Endothelial cell of umbilical vein (primary cell): ENCODE results near the gene PTPRT. TPM values are rescaled to one million over a fixed set of nuclear protein-coding genes. Genes with fewer than 3 reads are reported as not detected.

ENCODE experiments used
- BruUV-seq: library from RNA; stranded (reverse); fragments of 400-500 nt; replicated peaks from 2 replicates; lab custom pipeline; 2021; lab: Mats Ljungman, UMichigan
- CTCF ChIA-PET: fragments of 300-600, 350-600 bp; sonication (Branson Sonifier 250); formaldehyde crosslinking; loops from one replicate; lab custom pipeline; 2021; ENCODE audit warnings: antibody characterized with exemption, inconsistent platforms; lab: Charles Lee
- POLR2A ChIA-PET: fragments of 300-600, 350-600 bp; sonication (Branson Sonifier 250); formaldehyde crosslinking; loops from one replicate; lab custom pipeline; 2021; ENCODE audit warnings: antibody characterized with exemption, inconsistent platforms; lab: Charles Lee
- DNase-seq: peaks from one replicate; pipeline ENCODE4 v3.0.0-alpha.2; 2011; ENCODE audit warnings: low read depth, low spot score
- FAIRE-seq: peaks from 2 replicates; lab custom pipeline; 2011; peaks lifted over from hg19 to GRCh38; lab: Jason Lieb, UNC
- H2AFZ ChIP-seq: 2 replicates; pipeline ENCODE4 v1.6.0; 2012; ENCODE audit warnings: low read depth, low read length, control low read depth, inconsistent platforms
- H3K27ac ChIP-seq: 2 replicates; pipeline ENCODE4 v1.5.1; 2011; ENCODE audit warnings: low read depth, mild to moderate bottlenecking, control low read depth, low read length, moderate library complexity; ENCODE audit not compliant: insufficient read depth
- H3K27me3 ChIP-seq, 2 experiments: 2 replicates each; pipeline versions ENCODE4 v1.6.0 to v1.6.1; 2011; ENCODE audit warnings: low read length in 2 of 2, mixed read lengths in 1 of 2; ENCODE audit not compliant: control insufficient read depth in 2 of 2, insufficient read depth in 2 of 2
- H3K36me3 ChIP-seq, 2 experiments: 2 replicates in 1 of 2; 3 replicates in 1 of 2; pipeline ENCODE4 v1.5.1; 2011; ENCODE audit warnings: low read length in 2 of 2, mild to moderate bottlenecking in 1 of 2, moderate library complexity in 1 of 2; ENCODE audit not compliant: control insufficient read depth in 2 of 2, insufficient read depth in 2 of 2; ENCODE audit errors: extremely low read depth in 1 of 2
- H3K4me1 ChIP-seq: 3 replicates; pipeline ENCODE4 v1.5.1; 2011; ENCODE audit warnings: mild to moderate bottlenecking, low read length; ENCODE audit not compliant: control insufficient read depth, insufficient read depth; ENCODE audit errors: extremely low read depth
- H3K4me2 ChIP-seq: 2 replicates; pipeline ENCODE4 v1.6.1; 2011; ENCODE audit warnings: low read length, control low read depth, mixed read lengths; ENCODE audit not compliant: insufficient read depth
- H3K4me3 ChIP-seq, 3 experiments: fragments of 200-600 bp in 1 of 3; sonication (generic), shearing (Covaris generic) in 1 of 3; replicated peaks in 1 of 3; 2 replicates each; pipeline ENCODE4 v1.5.1; 2011 to 2016; ENCODE audit warnings: control low read depth in 3 of 3, low read length in 3 of 3, mild to moderate bottlenecking in 2 of 3, inconsistent platforms in 1 of 3, low read depth in 1 of 3, moderate library complexity in 1 of 3; ENCODE audit not compliant: insufficient read depth in 1 of 3
- H3K79me2 ChIP-seq: 2 replicates; pipeline ENCODE4 v1.6.0; 2012; ENCODE audit warnings: low read length, inconsistent platforms; ENCODE audit not compliant: control insufficient read depth, insufficient read depth
- H3K9ac ChIP-seq: replicated peaks from 2 replicates; pipeline ENCODE3; 2011; ENCODE audit warnings: low read length, control low read depth; ENCODE audit not compliant: insufficient read depth; ENCODE audit errors: extremely low read depth
- H3K9me1 ChIP-seq: replicated peaks from 3 replicates; pipeline ENCODE4 v1.6.0; 2011; ENCODE audit warnings: mild to moderate bottlenecking, low read length; ENCODE audit not compliant: control insufficient read depth, insufficient read depth; ENCODE audit errors: extremely low read depth
- H3K9me3 ChIP-seq: replicated peaks from 2 replicates; pipeline ENCODE4 v1.5.1; 2012; ENCODE audit warnings: low read length, inconsistent platforms; ENCODE audit not compliant: control insufficient read depth, insufficient read depth
- H4K20me1 ChIP-seq: replicated peaks from 2 replicates; pipeline ENCODE3; 2011; ENCODE audit warnings: mild to moderate bottlenecking, low read length; ENCODE audit not compliant: control insufficient read depth, insufficient read depth; ENCODE audit errors: extremely low read depth
- EZH2 ChIP-seq: IDR thresholded peaks from 2 replicates; pipeline ENCODE4 v1.6.1; 2012; ENCODE audit warnings: borderline replicate concordance, low read depth, mild to moderate bottlenecking, moderate library complexity, low read length, inconsistent platforms; ENCODE audit not compliant: severe bottlenecking
- FOS ChIP-seq: IDR thresholded peaks from 2 replicates; pipeline ENCODE4 v1.6.1; 2011; ENCODE audit warnings: mild to moderate bottlenecking, low read length, moderate library complexity, borderline replicate concordance; ENCODE audit not compliant: insufficient read depth
- GATA2 ChIP-seq: IDR thresholded peaks from 2 replicates; pipeline ENCODE4 v1.7.0; 2011; ENCODE audit warnings: low read depth, mild to moderate bottlenecking, moderate library complexity, mixed read lengths, low read length; ENCODE audit not compliant: insufficient read length, insufficient read depth
- JUN ChIP-seq: IDR thresholded peaks from 2 replicates; pipeline ENCODE4 v1.6.1; 2011; ENCODE audit warnings: borderline replicate concordance, low read depth; ENCODE audit not compliant: insufficient read length, insufficient read depth
- MYC ChIP-seq: IDR thresholded peaks from one replicate; pipeline ENCODE4 v1.6.1; 2011; ENCODE audit warnings: mild to moderate bottlenecking, low read depth, low read length
- POLR2A ChIP-seq: IDR thresholded peaks from 2 replicates; pipeline ENCODE4 v1.6.1; 2012; ENCODE audit warnings: low read depth, mild to moderate bottlenecking, control low read depth, low read length
- POLR2AphosphoS5 ChIP-seq: IDR thresholded peaks from 2 replicates; pipeline ENCODE4 v1.6.1; 2012; ENCODE audit warnings: low read depth, mild to moderate bottlenecking, control low read depth, low read length, moderate library complexity; ENCODE audit not compliant: insufficient read depth
- dilution Hi-C: fragments of 300-500 bp; cut with MboI; formaldehyde crosslinking; loops from one replicate; pipeline ENCODE4 v1.15.0; 2019; ENCODE audit warnings: low sequenced_read_pairs; ENCODE audit not compliant: extremely low pct_ligation_motif_present
- intact Hi-C: fragments of 100-400 bp; cut with micrococcal nuclease; formaldehyde crosslinking; loops from one replicate; pipeline ENCODE4 v1.10.0; 2022
- polyA plus RNA-seq, 4 experiments: library from polyadenylated mRNA; depleted of rRNA in 3 of 4; stranded (reverse) in 3 of 4; unstranded in 1 of 4; fragments of >200 nt; gene quantifications; 2 replicates each; pipeline versions ENCODE4 v1.2.1 to v1.2.3, GENCODE V29; 2011 to 2012; ENCODE audit warnings: missing spikeins in 1 of 4
- total RNA-seq: library from RNA; stranded (reverse); gene quantifications from 2 replicates; pipeline ENCODE4 v1.2.3, GENCODE V29; 2021
- TF ChIP-seq, protein P1 (sequence below): IDR thresholded peaks from 2 replicates; pipeline ENCODE4 v1.6.1; 2011; ENCODE audit not compliant: insufficient read depth, insufficient read length
- TF ChIP-seq, protein P2 (sequence below), 2 donors: IDR thresholded peaks; 1 replicate in 1 of 2; 2 replicates in 1 of 2; pipeline ENCODE4 v1.5.1; 2011; ENCODE audit warnings: low read length in 2 of 2, mild to moderate bottlenecking in 2 of 2, moderate library complexity in 2 of 2, control low read depth in 1 of 2, inconsistent platforms in 1 of 2, low read depth in 1 of 2; ENCODE audit not compliant: insufficient read depth in 1 of 2; ENCODE audit errors: extremely low read depth in 1 of 2

The PTPRT gene
- total and polyA plus RNA-seq, 2 donors (not counting 3 experiments of a cell fraction or from before 2014, with no cell fraction given) = not detected

DNA sequence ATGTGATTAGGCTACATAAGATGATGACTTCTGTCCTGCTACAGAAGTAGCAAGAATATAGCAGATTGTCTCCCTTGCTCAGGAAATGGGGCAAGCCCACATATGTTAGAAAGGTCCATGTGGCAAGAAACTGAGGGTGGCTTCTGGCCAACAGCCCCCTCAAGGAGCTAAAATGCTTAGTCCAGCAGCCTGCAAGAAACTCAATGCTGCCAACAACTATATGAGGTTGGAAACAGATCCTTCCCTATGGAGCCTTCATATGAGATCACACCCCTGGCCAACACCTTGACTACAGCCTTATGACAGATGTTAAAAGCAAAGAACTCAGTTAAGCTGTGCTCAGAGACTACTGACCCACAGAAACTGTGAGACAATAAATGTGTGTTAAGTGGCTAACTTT lies 22.1 kb downstream of the PTPRT start:
- Histone ChIP-seq H3K4me3 (no peak overlapping the region), H3K9me1 (no peaks in the 10 kb centered on the region), H3K79me2 (no peaks in the 10 kb centered on the region), H3K9ac (no peak overlapping the region), H3K4me1 (no peaks in the 10 kb centered on the region), H3K4me2 (no peak overlapping the region), H3K9me3 (peaks cover 5% of the 10 kb centered on the region), H3K27ac (no peak overlapping the region), H3K27me3 (no peaks in the 10 kb centered on the region), H2AFZ (no peak overlapping the region), H4K20me1 (no peaks in the 10 kb centered on the region), H3K36me3 (no peaks in the 10 kb centered on the region)
- intact Hi-C loops (no loop called here), dilution Hi-C loops (no loop called here)
- no peak for TF ChIP-seq JUN
- TF ChIP-seq, protein P1, sequence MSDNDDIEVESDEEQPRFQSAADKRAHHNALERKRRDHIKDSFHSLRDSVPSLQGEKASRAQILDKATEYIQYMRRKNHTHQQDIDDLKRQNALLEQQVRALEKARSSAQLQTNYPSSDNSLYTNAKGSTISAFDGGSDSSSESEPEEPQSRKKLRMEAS = no peak
- TF ChIP-seq MYC = no peak
- no peak for TF ChIP-seq POLR2A
- no peak for TF ChIP-seq POLR2AphosphoS5
- TF ChIP-seq EZH2 = no peak
- TF ChIP-seq, protein P2, sequence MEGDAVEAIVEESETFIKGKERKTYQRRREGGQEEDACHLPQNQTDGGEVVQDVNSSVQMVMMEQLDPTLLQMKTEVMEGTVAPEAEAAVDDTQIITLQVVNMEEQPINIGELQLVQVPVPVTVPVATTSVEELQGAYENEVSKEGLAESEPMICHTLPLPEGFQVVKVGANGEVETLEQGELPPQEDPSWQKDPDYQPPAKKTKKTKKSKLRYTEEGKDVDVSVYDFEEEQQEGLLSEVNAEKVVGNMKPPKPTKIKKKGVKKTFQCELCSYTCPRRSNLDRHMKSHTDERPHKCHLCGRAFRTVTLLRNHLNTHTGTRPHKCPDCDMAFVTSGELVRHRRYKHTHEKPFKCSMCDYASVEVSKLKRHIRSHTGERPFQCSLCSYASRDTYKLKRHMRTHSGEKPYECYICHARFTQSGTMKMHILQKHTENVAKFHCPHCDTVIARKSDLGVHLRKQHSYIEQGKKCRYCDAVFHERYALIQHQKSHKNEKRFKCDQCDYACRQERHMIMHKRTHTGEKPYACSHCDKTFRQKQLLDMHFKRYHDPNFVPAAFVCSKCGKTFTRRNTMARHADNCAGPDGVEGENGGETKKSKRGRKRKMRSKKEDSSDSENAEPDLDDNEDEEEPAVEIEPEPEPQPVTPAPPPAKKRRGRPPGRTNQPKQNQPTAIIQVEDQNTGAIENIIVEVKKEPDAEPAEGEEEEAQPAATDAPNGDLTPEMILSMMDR (IDR thresholded peaks at IDR 0.05; ENCODE audit: extremely low read depth in 1 of 2, insufficient read depth in 1 of 2, low read depth in 1 of 2, low read length in 2 of 2) = no peak
- no peak for TF ChIP-seq GATA2
- TF ChIP-seq FOS = no peak
- CTCF ChIA-PET = no interaction called here
- no peak for FAIRE-seq
- DNase-seq = no peak
- POLR2A ChIA-PET = no interaction called here
- no TSS peak for BruUV-seq
